Measurements from ENCODE around the gene ARHGAP44. TPM values are rescaled to one million over a fixed set of nuclear protein-coding genes. Genes with fewer than 3 reads are reported as not detected.

The ARHGAP44 gene
- total and polyA plus RNA-seq, 2 donors (not counting 1 experiment from before 2014, with no cell fraction given): 0.78 to 11.6 TPM

DNA sequence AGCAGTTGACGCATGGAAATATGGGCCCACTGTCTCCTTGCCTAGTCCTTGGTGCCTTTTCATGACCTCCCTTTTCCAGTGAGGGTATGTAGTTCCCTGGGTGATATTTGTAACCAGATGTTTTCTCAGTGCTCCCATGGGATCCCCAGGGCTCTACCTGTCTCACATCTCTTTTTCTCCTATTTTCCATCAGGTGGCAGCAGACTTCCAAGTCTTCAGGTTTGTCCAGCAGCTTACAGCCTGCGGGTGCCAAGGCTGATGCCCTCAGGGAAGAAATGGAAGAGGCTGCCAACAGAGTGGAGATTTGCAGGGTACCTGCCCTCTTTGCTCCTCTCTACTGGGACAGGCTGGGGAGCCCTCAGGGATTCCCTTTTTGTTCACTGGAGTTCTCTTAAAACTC, 139.4 kb downstream of the ARHGAP44 start:
- Histone ChIP-seq H3K4me2 (replicated peaks; ENCODE audit: low read depth, low read length, poor library complexity, severe bottlenecking) (no peak overlapping the region), H3K27me3 (replicated peaks in 1 of 4; ENCODE audit: control extremely low read depth in 1 of 4, control insufficient read depth in 3 of 4, insufficient read depth in 4 of 4, low read length in 3 of 4) (no peaks in the 10 kb centered on the region), H3K36me3 (replicated peaks in 1 of 2; ENCODE audit: control extremely low read depth in 1 of 2, control insufficient read depth in 1 of 2, extremely low read depth in 1 of 2, insufficient read depth in 2 of 2, low read length in 1 of 2) (no peaks in the 10 kb centered on the region), H2AFZ (ENCODE audit: insufficient read depth, low read depth, low read length, poor library complexity, severe bottlenecking) (no peak overlapping the region), H3K4me1 (ENCODE audit: control insufficient read depth in 2 of 2, insufficient read depth in 2 of 2, low read length in 2 of 2) (no peaks in the 10 kb centered on the region), H3K9me3 (ENCODE audit: control extremely low read depth in 1 of 3, control insufficient read depth in 2 of 3, insufficient read depth in 1 of 3, low read length in 2 of 3) (no peaks in the 10 kb centered on the region), H3K9ac (ENCODE audit: low read length) (no peak overlapping the region), H4K20me1 (ENCODE audit: control insufficient read depth, insufficient read depth, low read length, poor library complexity, severe bottlenecking) (no peaks in the 10 kb centered on the region), H3K27ac (ENCODE audit: low read length in 2 of 2) (no peak overlapping the region), H3K4me3 (ENCODE audit: control extremely low read depth in 1 of 5, extremely low read depth in 1 of 5, insufficient read depth in 1 of 5, low read depth in 2 of 5, low read length in 4 of 5) (no peak overlapping the region), H3K79me2 (ENCODE audit: control insufficient read depth, insufficient read depth, low read length) (no peaks in the 10 kb centered on the region)
- H3K4me3 Mint-ChIP-seq: no peak overlapping the region
- intact Hi-C loops (cut with micrococcal nuclease): loop anchor here (1.0 kb wide), 1 partner anchor 75 kb away; no protein-coding TSS in a partner anchor
- ATAC-seq (ENCODE audit: low read depth) (no peak), DNase-seq (no peak)
- POLR2A ChIA-PET: no interaction called here
- H3K27me3 Mint-ChIP-seq: no peaks in the 10 kb centered on the region
- no peaks in the 10 kb centered on the region for H3K4me1 Mint-ChIP-seq
- 100% methylated on average over 1 of the region's 2 CpGs for WGBS (ENCODE audit: insufficient coverage)
- CTCF ChIA-PET: interaction anchor here (5.0 kb wide), 1 partner anchor 75 kb away, joined by 37 read pairs; no protein-coding TSS in a partner anchor
- no peak overlapping the region for H3K27ac Mint-ChIP-seq
- H3K9me3 Mint-ChIP-seq (ENCODE audit: insufficient read depth): no peaks in the 10 kb centered on the region
- TF ChIP-seq EZH2 (IDR thresholded peaks at IDR 0.05; ENCODE audit: borderline replicate concordance, insufficient read depth, low read depth, low read length, poor library complexity, severe bottlenecking): no peak
- TF ChIP-seq, protein P1, sequence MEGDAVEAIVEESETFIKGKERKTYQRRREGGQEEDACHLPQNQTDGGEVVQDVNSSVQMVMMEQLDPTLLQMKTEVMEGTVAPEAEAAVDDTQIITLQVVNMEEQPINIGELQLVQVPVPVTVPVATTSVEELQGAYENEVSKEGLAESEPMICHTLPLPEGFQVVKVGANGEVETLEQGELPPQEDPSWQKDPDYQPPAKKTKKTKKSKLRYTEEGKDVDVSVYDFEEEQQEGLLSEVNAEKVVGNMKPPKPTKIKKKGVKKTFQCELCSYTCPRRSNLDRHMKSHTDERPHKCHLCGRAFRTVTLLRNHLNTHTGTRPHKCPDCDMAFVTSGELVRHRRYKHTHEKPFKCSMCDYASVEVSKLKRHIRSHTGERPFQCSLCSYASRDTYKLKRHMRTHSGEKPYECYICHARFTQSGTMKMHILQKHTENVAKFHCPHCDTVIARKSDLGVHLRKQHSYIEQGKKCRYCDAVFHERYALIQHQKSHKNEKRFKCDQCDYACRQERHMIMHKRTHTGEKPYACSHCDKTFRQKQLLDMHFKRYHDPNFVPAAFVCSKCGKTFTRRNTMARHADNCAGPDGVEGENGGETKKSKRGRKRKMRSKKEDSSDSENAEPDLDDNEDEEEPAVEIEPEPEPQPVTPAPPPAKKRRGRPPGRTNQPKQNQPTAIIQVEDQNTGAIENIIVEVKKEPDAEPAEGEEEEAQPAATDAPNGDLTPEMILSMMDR (IDR thresholded peaks at IDR 0.05): no peak

DNA sequence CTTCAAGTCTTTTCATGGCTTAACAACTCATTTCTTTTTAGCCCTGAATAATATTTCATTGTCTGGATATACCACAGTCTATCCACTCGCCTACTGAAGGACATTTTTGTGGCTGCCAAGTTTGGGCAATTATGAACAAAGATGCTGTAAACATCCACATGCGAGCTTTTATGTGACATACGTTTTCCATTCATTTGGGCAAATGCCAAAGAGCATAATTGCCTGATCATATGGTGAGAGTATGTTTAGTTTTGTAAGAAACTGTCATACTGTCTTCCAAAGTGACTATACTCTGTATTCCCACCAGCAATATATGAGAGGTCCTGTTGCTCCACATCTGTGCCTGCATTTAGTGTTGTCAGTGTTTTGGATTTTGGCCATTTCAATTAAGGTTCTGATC, 147.2 kb downstream of the ARHGAP44 start:
- no peak overlapping the region for H3K4me3 ChIP-seq (ENCODE audit: control extremely low read depth in 1 of 5, extremely low read depth in 1 of 5, insufficient read depth in 1 of 5, low read depth in 2 of 5, low read length in 4 of 5)
- DNase-seq (no peak), ATAC-seq (ENCODE audit: low read depth) (no peak)
- no peak overlapping the region for H3K27ac Mint-ChIP-seq
- no peaks in the 10 kb centered on the region for H3K36me3 ChIP-seq (replicated peaks in 1 of 2; ENCODE audit: control extremely low read depth in 1 of 2, control insufficient read depth in 1 of 2, extremely low read depth in 1 of 2, insufficient read depth in 2 of 2, low read length in 1 of 2)
- H3K4me3 Mint-ChIP-seq: no peak overlapping the region
- H3K4me1 ChIP-seq (ENCODE audit: control insufficient read depth in 2 of 2, insufficient read depth in 2 of 2, low read length in 2 of 2): peaks cover 0 to 11% of the 10 kb centered on the region in 2 donors
- no peaks in the 10 kb centered on the region for H3K27me3 ChIP-seq (replicated peaks in 1 of 4; ENCODE audit: control extremely low read depth in 1 of 4, control insufficient read depth in 3 of 4, insufficient read depth in 4 of 4, low read length in 3 of 4)
- WGBS (ENCODE audit: insufficient coverage): 83% methylated on average over 1 of the region's 3 CpGs
- no peak overlapping the region for H3K27ac ChIP-seq (ENCODE audit: low read length in 2 of 2)
- intact Hi-C loops (cut with micrococcal nuclease): no loop called here
- ChIA-PET CTCF (no interaction called here), POLR2A (no interaction called here)
- H3K9me3 Mint-ChIP-seq (ENCODE audit: insufficient read depth): no peaks in the 10 kb centered on the region
- H4K20me1 ChIP-seq (ENCODE audit: control insufficient read depth, insufficient read depth, low read length, poor library complexity, severe bottlenecking): no peaks in the 10 kb centered on the region
- H3K79me2 ChIP-seq (ENCODE audit: control insufficient read depth, insufficient read depth, low read length): no peaks in the 10 kb centered on the region
- no peak for TF ChIP-seq EZH2 (IDR thresholded peaks at IDR 0.05; ENCODE audit: borderline replicate concordance, insufficient read depth, low read depth, low read length, poor library complexity, severe bottlenecking)
- TF ChIP-seq, protein P1 (IDR thresholded peaks at IDR 0.05): no peak
- H3K4me1 Mint-ChIP-seq: peaks cover 13% of the 10 kb centered on the region
- H3K9me3 ChIP-seq (ENCODE audit: control extremely low read depth in 1 of 3, control insufficient read depth in 2 of 3, insufficient read depth in 1 of 3, low read length in 2 of 3): no peaks in the 10 kb centered on the region
- no peak overlapping the region for H3K4me2 ChIP-seq (replicated peaks; ENCODE audit: low read depth, low read length, poor library complexity, severe bottlenecking)
- no peak overlapping the region for H3K9ac ChIP-seq (ENCODE audit: low read length)
- H2AFZ ChIP-seq (ENCODE audit: insufficient read depth, low read depth, low read length, poor library complexity, severe bottlenecking): no peak overlapping the region
- no peaks in the 10 kb centered on the region for H3K27me3 Mint-ChIP-seq

Data from B cell (primary cell).